RPMI8226 (cell line): ENCODE data around the gene DPP6.
A peak's percentile ranks its signal among the peaks of the same experiment; 100 is the strongest.

Source experiments
- DNase-seq: peaks from one replicate; pipeline ENCODE4 v3.0.0-alpha.2; 2015

The DPP6 gene

DNA sequence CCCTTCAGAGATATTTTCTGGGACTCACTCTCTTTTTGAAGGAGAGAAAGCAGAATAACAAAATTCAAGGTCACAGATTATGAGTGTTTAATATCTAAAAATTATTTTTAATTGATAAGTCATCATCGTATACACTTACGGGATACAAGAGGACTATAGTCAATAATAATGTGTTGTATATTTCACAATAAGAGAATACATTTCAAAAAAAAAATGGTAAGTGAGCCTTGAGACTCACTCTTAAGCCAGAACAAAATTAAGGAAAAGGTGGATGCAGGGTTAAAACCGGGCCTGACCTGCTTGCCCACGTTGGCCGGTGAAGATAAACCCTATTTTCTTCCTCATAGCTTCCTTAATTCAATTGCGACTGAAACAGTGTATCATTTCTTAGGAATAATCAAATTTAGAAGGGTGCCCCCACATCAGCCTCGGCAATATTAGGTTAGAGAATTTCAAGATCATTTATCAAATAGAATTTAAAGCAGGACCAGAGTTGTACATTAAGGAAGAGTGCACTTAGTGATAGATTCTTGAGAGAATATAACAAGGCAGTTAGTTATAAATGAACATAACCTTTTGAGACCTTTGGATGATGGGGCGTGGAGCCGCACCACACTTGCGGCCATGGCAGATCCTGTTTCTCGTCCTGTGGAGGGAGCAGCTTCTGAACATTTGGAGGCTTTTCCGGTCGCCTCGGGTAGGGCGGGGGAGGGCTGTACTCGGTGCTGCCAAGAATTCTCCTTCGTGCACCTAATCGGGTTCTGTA is 628.9 kb downstream of the DPP6 start:
- DNase-seq, result no peak

DNA sequence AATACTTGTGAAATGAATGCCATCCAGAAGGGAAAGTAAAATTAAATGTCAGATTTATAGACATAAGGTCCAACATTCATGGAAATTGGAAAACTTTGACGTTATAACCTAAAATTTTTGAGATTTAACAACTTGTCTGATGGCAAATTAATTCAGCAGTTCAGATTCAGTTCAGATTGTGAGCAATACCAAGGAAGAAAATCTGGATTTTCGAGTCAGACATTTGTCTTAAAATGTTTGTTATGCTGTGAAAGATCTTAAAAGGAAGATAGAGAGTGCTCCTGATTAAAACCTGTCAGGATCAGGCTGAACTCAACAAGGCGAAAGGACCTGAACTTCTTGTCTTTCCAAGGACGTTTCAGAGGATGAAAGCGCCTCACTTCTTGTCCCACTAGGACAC is 629.8 kb downstream of the DPP6 start:
- no peak for DNase-seq

DNA sequence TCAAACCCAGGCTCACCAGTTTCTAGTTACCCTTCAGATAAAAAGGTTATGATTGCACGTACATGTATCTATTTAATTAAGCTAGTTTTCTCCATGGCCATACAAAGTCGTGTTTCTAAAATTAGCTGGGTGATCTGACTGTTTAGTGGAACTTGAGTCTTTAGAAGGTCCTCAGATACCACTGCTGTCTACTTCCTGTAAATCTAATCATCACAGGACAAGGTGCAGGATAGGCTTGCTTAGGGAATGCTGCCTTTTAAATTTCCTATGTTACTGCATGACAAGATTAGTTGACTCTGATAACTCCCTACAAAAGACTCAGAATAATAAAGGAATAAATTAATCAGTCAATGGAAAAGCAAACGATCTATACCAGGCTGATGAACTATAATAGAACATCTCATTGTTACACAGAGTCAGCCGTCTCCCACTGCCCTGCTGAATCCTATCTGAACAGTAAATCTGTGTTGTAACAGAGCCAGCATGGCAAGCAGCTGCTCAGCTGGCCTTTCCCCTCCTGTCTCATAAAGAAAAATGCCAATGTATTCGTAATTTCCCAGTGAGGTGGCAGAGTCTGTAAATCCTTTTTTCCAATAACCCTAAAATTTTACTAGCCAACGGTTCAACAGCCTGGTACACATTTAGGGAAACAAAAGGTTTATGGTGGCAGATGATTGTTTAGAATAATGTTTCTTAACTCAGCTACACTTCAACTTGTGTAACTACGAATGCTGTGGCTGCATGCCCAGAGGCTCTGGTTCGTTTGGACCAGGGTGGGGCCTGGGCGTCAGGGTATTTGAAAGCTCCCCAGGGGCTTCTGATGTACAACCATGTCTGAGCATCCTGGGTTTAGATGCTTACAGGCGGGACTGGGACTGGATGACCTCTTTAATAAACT is 632.7 kb downstream of the DPP6 start:
- no peak for DNase-seq

DNA sequence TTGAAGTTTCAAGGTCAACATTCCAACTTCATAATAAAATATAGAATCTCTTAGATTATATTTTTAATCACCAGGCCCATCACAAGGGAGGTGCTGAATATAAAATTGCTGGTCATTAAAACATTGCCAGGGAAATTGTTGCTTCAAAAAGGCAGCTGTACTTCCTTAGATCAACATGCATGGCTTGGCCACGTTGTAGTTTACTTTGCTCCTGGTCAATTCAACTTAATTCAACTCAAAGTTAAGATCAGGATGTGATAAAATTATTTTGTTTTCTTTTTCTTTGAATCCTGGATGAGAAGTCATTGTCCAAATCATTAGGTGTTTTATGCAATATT is 633.3 kb downstream of the DPP6 start:
- no peak for DNase-seq

DNA sequence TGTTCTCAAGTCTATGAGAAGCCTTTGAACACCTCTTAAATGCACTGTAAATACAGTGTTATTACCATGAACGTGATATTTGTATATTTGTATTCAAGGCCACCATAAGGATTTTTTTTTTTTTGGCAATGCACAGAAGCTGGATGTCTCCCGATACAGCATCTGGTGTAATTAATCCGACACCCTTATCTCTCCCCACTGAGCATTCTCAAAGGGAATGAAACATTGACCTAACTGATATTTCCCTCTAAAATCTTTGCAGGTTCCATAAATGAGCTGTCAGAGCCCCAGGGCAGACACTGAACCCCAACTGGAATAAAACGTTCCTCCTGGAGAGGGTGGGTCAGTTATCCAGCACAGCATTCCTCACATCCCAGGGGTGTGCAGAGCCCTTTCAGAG is 634.1 kb downstream of the DPP6 start:
- no peak for DNase-seq

DNA sequence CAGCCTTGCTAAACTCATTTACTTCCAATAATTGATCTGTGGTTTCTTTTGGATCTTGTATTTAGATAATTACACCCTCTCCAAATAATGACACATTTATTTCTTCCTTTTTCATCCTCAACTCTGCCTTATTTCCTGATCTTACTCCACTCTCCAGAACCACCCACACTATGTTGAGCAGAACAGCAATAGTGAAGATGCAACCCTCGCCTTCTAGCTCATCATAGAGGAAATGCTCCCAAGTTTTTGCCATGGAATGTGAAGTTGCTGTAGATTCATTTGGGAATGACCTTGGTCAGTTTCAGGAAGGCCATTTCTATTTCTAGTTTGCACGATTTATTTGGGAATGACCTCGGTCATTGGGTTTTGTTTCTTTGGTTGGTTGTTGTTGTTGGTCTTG is 636.8 kb downstream of the DPP6 start:
- no peak for DNase-seq

DNA sequence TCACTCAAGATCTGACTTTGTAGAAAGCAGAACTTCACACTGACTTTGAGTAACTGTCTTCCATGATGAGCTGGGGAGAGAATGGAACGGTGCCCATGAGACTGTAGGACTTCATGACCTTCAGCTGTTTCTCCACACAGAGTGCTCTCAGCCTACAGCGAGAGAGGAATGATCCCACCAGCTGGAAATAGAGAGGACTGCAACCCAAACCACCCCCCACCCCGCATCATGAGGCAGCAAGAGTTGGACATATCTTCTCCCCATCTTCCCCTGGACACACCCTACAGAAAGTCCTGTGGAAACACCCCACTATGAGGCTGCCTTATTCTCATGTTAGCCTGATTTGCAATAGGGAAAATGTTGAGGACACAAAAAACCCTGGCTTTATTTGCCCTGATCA is 638.2 kb downstream of the DPP6 start:
- no peak for DNase-seq

DNA sequence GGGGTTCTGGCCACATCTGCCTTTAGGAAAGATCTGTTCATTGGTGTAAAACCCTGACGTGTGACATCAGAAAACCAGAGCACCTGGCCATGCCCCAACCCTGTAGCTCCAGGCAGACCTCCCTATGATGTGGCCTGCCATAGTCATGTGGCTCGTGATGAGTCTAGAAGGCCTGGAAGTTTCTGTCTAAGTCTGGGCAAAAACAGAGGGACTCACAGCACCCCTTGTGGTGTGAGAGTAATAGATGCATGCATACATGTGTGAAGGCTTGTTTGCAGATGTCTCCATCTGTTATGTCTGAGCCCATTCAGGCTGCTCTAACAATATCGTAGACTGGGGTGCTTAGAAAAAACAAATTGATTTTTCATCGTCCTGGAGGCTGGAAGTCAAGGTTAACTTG is 641.5 kb downstream of the DPP6 start:
- peak; percentile 37 for DNase-seq

DNA sequence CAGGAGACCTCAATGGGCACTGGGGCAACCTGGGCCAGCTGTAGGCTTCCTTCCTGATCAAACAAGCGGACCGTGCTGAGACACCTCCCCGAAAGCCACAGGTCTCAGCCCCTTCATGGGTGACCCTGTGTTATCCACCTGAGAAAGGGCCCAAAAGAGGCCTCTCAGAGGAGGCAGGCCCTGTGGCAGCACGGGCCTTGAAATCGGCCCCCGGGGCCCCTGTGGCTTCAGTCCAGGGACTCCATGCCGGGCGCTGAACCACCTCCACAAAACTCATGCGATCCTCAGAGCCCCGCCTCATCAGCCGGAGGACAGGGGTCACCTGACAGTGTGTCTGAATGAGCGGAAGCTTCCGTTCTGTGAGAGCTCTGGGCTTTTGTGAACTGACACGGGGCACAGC is 643.6 kb downstream of the DPP6 start:
- peak; percentile 32 for DNase-seq

DNA sequence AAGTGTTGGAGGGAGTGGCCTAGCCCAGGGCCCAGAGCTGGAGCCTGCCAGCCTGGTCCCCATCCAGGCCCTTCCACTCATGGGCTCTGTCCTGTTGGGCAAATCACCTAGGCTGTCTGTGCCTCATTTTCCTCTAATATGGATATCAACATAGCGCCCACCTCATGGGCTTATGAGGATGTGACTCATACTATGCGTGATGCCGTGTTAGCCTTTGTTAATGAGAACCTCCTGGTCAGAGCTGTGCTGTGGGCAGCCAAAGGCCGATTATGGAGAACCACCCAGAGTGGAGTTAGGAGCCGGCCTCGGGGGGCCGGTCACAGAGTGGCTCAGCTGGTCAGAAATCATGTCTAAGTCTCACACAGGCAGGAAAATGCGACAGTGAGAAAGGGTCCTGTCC is 644.4 kb downstream of the DPP6 start:
- DNase-seq, result no peak

DNA sequence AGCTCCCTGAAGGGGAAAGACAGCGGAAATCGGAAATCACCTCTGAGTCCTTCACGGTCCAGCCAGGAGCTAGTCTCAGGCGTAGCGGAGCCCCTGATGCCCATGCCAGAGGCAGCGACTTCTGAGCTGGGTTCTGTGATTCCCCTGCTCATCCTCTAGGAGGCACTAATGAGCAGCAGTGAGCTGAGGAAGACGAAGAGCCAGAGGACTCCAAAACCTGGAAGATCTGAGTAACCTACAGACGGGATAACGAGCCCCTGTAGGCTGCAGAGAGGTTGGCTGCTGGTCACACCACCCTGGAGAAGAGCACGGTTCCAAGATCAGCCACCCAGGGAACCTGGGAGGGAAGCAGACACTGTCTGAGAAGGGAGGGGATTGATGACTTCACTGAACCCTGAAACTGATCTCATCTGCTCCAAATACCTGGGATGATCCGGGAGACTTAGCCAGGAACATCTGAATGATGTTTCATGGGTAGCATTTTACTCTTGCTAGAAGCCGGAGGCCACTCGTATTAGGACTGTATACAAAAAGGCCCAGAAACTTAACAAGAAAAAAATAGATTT is 646.6 kb downstream of the DPP6 start:
- DNase-seq, result peak; percentile 47

DNA sequence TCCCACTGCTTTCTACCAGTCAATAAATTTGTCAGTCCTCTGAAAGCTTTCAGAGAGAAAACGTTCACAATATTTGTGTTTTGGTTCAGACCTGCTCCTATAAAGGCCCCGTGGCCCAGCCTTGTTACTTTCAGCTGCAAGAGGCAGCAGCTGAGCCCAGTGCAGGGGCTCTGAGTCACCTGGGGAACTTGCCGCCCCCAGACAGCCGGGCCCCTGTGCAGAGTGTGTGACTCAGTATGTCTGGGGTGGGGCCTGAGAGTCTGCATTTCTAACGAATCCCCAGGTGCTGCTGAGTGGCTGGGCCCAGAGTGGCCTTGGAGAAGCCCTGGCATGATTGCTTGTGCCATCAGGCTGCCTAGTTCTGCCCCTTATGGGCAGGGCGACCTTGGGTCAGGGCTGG is 647.2 kb downstream of the DPP6 start:
- no peak for DNase-seq

DNA sequence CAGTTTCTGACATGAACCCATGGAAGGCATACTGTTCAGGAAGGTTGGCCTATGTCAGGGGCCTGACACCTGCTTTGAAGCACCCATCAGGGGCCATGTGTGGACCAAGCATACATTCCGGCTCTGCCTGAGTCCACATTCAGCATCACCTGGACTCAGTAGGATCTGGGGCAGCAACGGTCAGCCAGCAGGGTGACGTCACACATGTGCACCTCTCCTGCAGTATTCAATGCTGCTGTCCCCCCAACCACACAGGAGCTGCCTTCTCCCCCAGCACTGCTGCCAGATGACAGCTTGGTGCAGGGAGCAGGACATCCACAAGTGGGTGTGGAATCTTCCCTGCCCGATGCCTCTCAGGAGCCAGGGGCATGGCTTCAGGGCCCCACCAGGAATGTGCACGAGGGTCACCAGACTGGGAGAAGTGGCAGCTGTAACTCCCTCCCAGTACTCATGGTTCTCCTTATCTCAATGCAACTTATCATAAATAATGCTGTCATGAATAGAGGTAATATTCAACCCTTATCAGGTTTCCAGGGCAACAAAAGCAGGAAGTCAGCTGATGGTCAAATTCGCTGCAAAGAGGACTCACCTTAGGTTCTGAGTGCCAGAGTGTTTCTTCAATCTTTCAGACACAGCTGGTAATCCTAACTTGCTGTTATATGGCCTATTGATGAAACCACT is 657.8 kb downstream of the DPP6 start:
- no peak for DNase-seq

DNA sequence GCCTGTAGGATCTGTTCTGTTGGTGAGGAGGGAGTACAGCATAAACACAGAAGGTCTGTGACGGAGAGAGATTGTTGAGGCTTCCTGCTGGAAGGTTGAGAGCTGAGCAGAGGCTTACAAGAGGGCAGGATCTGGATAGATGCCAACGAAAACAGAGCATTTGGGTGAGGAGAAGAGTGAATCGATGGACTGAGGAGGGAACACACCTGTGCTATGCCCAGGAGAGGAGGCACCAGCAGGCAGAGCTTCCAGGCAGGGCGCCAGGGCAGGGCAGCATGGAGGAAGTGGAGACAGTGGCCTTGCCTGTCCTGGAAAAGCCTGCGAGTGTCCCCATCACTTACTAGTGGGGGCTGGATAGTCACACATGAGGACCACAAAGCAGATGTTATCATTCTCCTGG is 667.8 kb downstream of the DPP6 start:
- DNase-seq, result peak; percentile 85

DNA sequence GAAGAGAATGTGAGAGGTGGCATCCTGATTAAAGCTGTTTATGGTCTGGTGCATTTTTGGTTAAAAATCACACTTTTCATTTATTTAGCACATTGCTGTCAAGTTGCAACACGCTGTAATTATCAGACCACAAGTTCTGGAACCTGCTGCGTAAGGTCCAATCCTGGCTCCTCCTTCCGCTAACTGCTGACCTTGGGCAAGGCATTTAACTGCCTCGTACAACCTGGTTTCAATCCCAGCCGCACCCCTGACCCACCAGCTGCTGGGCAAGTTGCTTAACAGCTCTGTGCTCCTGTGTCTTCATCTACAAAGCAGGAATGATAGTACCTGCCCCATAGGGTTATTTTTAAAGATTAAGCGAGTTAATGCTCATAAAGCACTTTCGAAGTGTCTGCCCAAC is 668.9 kb downstream of the DPP6 start:
- DNase-seq, result peak; percentile 79

DNA sequence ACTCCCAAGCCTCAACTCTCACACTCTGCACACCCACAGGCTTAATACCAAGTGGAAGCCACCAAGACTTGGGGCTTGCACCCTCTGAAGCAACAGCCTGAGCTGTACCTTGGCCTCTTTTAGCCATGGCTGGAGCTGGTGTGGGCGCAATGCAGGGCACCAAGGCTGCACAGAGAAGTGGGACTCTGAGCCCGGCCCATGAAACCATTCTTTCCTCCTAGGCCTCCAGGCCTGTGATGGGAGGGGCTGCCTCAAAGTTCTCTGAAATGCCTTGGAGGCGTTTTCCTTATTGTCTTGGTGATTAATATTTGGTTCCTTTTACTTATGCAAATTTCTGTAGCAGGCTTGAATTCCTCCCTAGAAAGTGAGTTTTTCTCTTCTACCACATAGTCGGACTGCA is 674.2 kb downstream of the DPP6 start:
- DNase-seq, result no peak

DNA sequence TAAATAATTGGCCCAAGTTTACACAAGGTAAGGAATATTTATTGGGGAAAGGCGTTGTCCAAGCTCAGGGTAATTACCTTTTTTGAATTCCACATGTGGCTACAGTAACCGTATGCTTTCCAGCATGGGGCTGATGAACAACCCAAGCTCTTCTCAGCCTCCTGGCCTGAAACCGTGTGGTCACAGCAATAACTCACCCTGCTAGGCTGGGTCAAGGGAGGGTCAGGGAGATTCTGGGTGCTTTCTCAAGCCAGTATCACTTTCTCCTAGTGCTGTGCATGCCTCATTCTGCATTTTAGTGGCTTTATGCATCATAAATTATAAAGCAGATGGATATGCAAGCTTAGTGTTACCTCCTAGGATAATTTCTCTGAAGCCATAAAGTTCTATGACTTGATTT is 676.9 kb downstream of the DPP6 start:
- DNase-seq, result no peak

DNA sequence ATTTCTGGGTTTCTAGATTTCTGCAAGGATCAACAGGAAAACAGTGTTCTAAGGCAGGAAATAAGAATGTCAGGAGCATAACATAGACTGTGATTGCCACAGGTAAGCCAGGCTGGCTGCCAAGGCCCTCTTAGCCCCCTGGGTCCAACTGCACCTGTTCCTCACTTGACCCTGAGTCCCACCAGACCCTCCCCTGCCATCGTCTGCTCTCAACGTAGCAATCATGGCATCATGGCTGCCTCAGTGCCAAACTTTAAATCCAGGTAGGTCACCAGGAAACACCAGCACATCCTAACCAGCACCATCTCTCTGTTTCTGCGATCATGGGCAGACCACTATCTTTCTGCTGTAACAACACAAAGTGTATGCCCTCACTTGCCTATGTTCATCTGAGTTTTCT is 683.6 kb downstream of the DPP6 start:
- DNase-seq, result no peak

DNA sequence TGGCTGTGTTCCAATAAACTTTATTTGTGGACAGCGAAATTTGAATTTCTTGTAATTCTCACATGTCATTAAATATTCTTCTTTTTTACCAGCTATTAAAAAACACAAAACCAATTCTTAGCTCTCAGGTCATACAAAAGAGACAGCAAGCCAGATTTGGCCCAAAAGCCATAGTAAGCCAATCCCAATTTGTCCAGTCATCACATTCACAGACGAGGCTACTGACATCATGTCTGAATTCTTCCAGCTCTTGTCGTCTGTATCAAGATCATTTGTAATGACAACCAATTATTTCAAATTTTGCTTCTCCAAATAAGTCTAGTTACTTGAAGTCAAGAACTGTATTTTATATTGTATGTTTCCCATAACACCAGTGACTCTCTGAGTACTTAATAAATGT is 684.2 kb downstream of the DPP6 start:
- no peak for DNase-seq

DNA sequence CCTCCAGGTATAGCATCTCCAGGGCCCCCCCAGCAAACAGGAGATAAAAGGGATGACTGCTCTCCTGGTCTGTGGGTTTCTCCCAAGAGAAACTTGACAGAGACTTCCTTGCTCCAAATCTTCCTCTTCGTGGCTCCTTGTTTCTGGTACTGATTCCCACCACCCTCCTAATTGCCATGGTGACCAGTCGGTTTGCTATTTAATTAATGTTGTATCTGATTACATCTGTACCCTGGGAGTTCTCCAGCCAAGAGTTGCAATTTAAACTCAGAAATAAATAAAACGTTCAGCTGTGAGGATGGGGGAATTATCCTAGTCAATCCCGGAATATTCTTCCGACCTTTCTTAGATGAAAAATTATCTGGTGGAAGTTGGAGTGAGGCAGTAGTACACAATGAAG is 686.0 kb downstream of the DPP6 start:
- no peak for DNase-seq

DNA sequence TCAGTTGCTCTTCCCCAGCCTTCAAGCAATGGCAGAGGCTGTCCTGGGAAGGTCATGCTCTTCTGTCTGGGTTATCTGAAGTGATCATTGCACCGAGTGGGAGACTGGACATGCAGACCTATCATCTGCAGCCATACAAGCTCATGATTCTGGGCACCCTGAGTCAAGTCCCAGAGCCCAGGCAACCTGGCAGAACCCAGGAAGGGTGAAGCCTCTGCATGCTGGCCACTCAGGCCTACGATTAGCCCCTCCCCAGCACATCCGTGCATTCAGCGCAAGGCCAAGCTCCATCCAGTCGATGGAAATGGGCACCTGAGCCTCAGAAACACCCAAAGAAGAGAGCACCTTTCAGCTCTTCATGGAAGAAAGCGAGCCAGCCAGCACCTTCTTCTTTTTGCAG is 688.9 kb downstream of the DPP6 start:
- no peak for DNase-seq

DNA sequence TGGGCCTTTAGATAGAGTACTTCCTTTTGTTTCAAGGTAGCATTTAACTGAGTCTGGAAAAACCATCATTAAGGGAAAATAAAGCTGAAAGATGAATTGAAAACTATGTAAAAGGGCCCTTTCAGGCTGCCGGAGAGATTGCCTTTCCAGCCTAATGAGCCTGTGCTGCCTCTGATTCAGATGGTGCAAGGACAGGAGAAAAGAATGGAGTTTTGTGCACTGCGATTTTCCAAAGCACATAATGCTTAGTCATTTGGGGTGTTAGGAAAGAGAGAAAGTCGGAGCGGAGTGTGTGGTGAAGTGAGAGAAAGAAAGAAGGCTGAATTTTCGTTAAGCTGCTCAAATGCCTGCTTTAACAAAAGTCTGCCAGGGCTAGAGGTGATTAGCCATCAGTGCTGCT is 691.0 kb downstream of the DPP6 start:
- DNase-seq, result no peak

DNA sequence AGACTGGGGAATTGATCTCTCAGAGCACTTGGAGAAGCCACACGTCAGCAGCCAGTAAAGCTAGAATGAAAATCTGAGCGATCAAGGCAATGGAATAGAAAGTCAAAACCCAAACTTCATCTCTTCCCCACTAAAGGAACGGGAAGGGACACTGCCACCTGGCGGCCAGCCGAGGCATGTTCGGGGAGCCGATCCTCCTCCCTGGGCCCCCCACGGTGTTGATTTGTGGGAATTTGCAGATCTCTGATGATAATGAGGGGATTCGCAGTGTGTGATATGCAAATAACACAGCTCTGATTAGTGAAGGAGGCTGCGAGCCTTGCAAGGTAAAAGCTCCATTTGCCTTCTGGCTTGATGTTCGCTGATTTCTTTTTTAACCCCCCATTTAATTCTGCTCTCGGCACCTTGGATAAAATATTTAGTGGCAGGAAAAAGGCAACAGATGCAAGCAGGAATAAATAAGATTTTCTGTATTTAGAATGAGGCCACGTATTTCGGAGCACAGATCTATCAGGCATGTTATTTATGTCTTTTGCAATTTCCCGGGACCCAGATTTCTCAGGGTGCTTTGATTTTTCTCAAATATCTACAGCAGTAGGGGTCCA is 692.2 kb downstream of the DPP6 start:
- DNase-seq, result peak; percentile 59
